Measurements from ENCODE around the gene FGF5. TPM values are rescaled to one million over a fixed set of nuclear protein-coding genes. Genes with fewer than 3 reads are reported as not detected.
"Not testable (repeated sequence)": the region's sequence is repeated elsewhere in the genome, so short reads cannot be mapped to it uniquely, and the experiment has no call there.

The FGF5 gene
- total and polyA plus RNA-seq, 10 of the 15 experiments (the other 5 are each of a cell fraction or from before 2014, with no cell fraction given): 0.87 to 7.4 (median 1.6) TPM

GRCh38 chr4:80313627-80314026, 47.2 kb downstream of the FGF5 start:
- CTCF ChIA-PET: interaction anchor here (0.9 to 1.1 kb wide), 2 partner anchors 12 to 92 kb away, joined by 3 read pairs; no protein-coding TSS in a partner anchor
- BruUV-seq (replicated peaks): no TSS peak

GRCh38 chr4:80315848-80316247, 49.4 kb downstream of the FGF5 start:
- CTCF ChIA-PET; ATAC-seq; in situ Hi-C loops (cut with MboI): not testable (repeated sequence)

More at GRCh38 chr4:80313627-80314026, 47.2 kb downstream of the FGF5 start:
- no peak overlapping the region for H3K4me3 ChIP-seq
- no peak overlapping the region for H3K4me2 ChIP-seq (ENCODE audit: control insufficient read depth, insufficient read depth)
- ChIA-PET POLR2A (no interaction called here), RAD21 (ENCODE audit: unreplicated experiment) (no interaction called here), SMC1A (ENCODE audit: uncharacterized antibody, unreplicated experiment) (interaction anchor here (1.1 to 2.1 kb wide), 2 partner anchors 14 to 20 kb away, joined by 3 to 5 read pairs; no protein-coding TSS in a partner anchor)
- ATAC-seq (no peak), FAIRE-seq (no peak), DNase-seq (ENCODE audit: low read depth, low spot score) (no peak)
- no peak overlapping the region for H3K27ac ChIP-seq (ENCODE audit: control insufficient read depth, insufficient read depth)
- no peak for TF ChIP-seq FOXM1 (IDR thresholded peaks at IDR 0.05; ENCODE audit: low read depth, low read length)
- no peak for TF ChIP-seq SREBF1 (IDR thresholded peaks at IDR 0.05; ENCODE audit: low read length)
- no peak for TF ChIP-seq ATF2 (IDR thresholded peaks at IDR 0.05; ENCODE audit: low read length)
- TF ChIP-seq PAX5 (IDR thresholded peaks at IDR 0.05; ENCODE audit: borderline replicate concordance, low read depth, low read length): no peak
- TF ChIP-seq RAD51 (IDR thresholded peaks at IDR 0.05): no peak
- no peak for TF ChIP-seq MEF2B (IDR thresholded peaks at IDR 0.05; ENCODE audit: partially characterized antibody, poor library complexity, severe bottlenecking)
- TF ChIP-seq ZNF207 (IDR thresholded peaks at IDR 0.05; ENCODE audit: borderline replicate concordance): no peak
- no peaks in the 10 kb centered on the region for H4K20me1 ChIP-seq (ENCODE audit: control insufficient read depth, insufficient read depth)
- WGBS (ENCODE audit: insufficient coverage, insufficient replicate concordance, low lambda C conversion rate, missing lambda C conversion rate): 9% methylated on average over 7 of the region's 7 CpGs
- H3K9me3 ChIP-seq (replicated peaks; ENCODE audit: control insufficient read depth, insufficient read depth, low read length): no peaks in the 10 kb centered on the region
- no peaks in the 10 kb centered on the region for H3K4me1 ChIP-seq (ENCODE audit: control insufficient read depth, insufficient read depth, low read length)
- H3K79me2 ChIP-seq (ENCODE audit: control insufficient read depth, insufficient read depth, low read length): no peaks in the 10 kb centered on the region
- H2AFZ ChIP-seq (ENCODE audit: control insufficient read depth, low read depth, low read length): no peak overlapping the region
- no peak overlapping the region for H3K9ac ChIP-seq (ENCODE audit: control insufficient read depth, insufficient read depth, low read length)
- in situ Hi-C loops (cut with MboI): no loop called here
- H3K27me3 ChIP-seq (replicated peaks in 1 of 2; ENCODE audit: control insufficient read depth in 2 of 2, insufficient read depth in 2 of 2, low read length in 1 of 2): no peaks in the 10 kb centered on the region; a peak in 1 of 4 replicates
- intact Hi-C loops (cut with micrococcal nuclease; ENCODE audit: unreplicated experiment): no loop called here
- H3K36me3 ChIP-seq (ENCODE audit: control insufficient read depth in 2 of 2, insufficient read depth in 2 of 2, low read length in 1 of 2): no peaks in the 10 kb centered on the region

More at GRCh38 chr4:80315848-80316247, 49.4 kb downstream of the FGF5 start:
- POLR2A ChIA-PET; H3K27me3 ChIP-seq (replicated peaks in 1 of 2; ENCODE audit: control insufficient read depth in 2 of 2, insufficient read depth in 2 of 2, low read length in 1 of 2); BruUV-seq (replicated peaks); H3K36me3 ChIP-seq (ENCODE audit: control insufficient read depth in 2 of 2, insufficient read depth in 2 of 2, low read length in 1 of 2); H3K79me2 ChIP-seq (ENCODE audit: control insufficient read depth, insufficient read depth, low read length); H3K27ac ChIP-seq (ENCODE audit: control insufficient read depth, insufficient read depth); DNase-seq (ENCODE audit: low read depth, low spot score); H3K9ac ChIP-seq (ENCODE audit: control insufficient read depth, insufficient read depth, low read length); intact Hi-C loops (cut with micrococcal nuclease; ENCODE audit: unreplicated experiment); H3K4me3 ChIP-seq; H3K4me2 ChIP-seq (ENCODE audit: control insufficient read depth, insufficient read depth); H2AFZ ChIP-seq (ENCODE audit: control insufficient read depth, low read depth, low read length); H3K4me1 ChIP-seq (ENCODE audit: control insufficient read depth, insufficient read depth, low read length); H4K20me1 ChIP-seq (ENCODE audit: control insufficient read depth, insufficient read depth); RAD21 ChIA-PET (ENCODE audit: unreplicated experiment); H3K9me3 ChIP-seq (replicated peaks; ENCODE audit: control insufficient read depth, insufficient read depth, low read length); FAIRE-seq: not testable (repeated sequence)
- SMC1A ChIA-PET (ENCODE audit: uncharacterized antibody, unreplicated experiment): interaction anchor here (1.4 kb wide), 1 partner anchor 95 kb away, joined by 7 read pairs; no protein-coding TSS in a partner anchor
